Measurements from ENCODE around the gene FRS2. TPM values are rescaled to one million over a fixed set of nuclear protein-coding genes. Genes with fewer than 3 reads are reported as not detected.

Gene FRS2
- total and polyA plus RNA-seq, 9 donors = 15.5 to 64.2 (median 43.2) TPM

GRCh38 chr12:69459477-69459876, 10.7 kb upstream of the FRS2 start:
- Histone ChIP-seq H3K9me3 (no peaks in the 10 kb centered on the region), H3K4me3 (no peak overlapping the region), H3K27me3 (no peaks in the 10 kb centered on the region), H3K36me3 (no peaks in the 10 kb centered on the region), H3K4me1 (ENCODE audit: insufficient read depth) (no peaks in the 10 kb centered on the region), H3K27ac (no peak overlapping the region)
- DNase-seq = no peak
- intact Hi-C loops (cut with DNase I) = no loop called here
- 81 to 90% (median 81%) methylated on average over 3 of the region's 3 CpGs for WGBS, 3 donors
- TF ChIP-seq EP300 (IDR thresholded peaks at IDR 0.05) (no peak), POLR2A (IDR thresholded peaks at IDR 0.05) (no peak), CTCF (IDR thresholded peaks at IDR 0.05) (no peak)

GRCh38 chr12:69464428-69464827, 5.8 kb upstream of the FRS2 start:
- TF ChIP-seq POLR2A (IDR thresholded peaks at IDR 0.05) (no peak), CTCF (IDR thresholded peaks at IDR 0.05) (no peak), EP300 (IDR thresholded peaks at IDR 0.05) (no peak)
- Histone ChIP-seq H3K27ac (no peak overlapping the region), H3K27me3 (no peaks in the 10 kb centered on the region), H3K9me3 (no peaks in the 10 kb centered on the region), H3K4me3 (no peak overlapping the region), H3K36me3 (no peaks in the 10 kb centered on the region), H3K4me1 (ENCODE audit: insufficient read depth) (no peaks in the 10 kb centered on the region)
- intact Hi-C loops (cut with DNase I) = loop anchor here in 1 of 4 donors (10.0 kb wide), 1 partner anchor 110 kb away; no protein-coding TSS in a partner anchor
- DNase-seq = no peak
- WGBS, 3 donors = 82 to 88% (median 85%) methylated on average over 1 of the region's 1 CpG

GRCh38 chr12:69466867-69467266, 3.3 kb upstream of the FRS2 start:
- Histone ChIP-seq H3K4me1 (ENCODE audit: insufficient read depth) (no peaks in the 10 kb centered on the region), H3K4me3 (no peak overlapping the region), H3K9me3 (no peaks in the 10 kb centered on the region), H3K36me3 (no peaks in the 10 kb centered on the region), H3K27me3 (no peaks in the 10 kb centered on the region), H3K27ac (no peak overlapping the region)
- no peak for TF ChIP-seq EP300 (IDR thresholded peaks at IDR 0.05)
- no peak for TF ChIP-seq POLR2A (IDR thresholded peaks at IDR 0.05)
- no peak for TF ChIP-seq CTCF (IDR thresholded peaks at IDR 0.05)
- WGBS, 3 donors = 87 to 91% (median 90%) methylated on average over 1 of the region's 1 CpG
- intact Hi-C loops (cut with DNase I) = loop anchor here in 1 of 4 donors (10.0 kb wide), 1 partner anchor 108 kb away; no protein-coding TSS in a partner anchor
- no peak for DNase-seq

GRCh38 chr12:69467366-69467765, 2.8 kb upstream of the FRS2 start:
- Histone ChIP-seq H3K27ac (no peak overlapping the region), H3K36me3 (no peaks in the 10 kb centered on the region), H3K4me3 (no peak overlapping the region), H3K4me1 (ENCODE audit: insufficient read depth) (peaks cover 2% of the 10 kb centered on the region), H3K27me3 (no peaks in the 10 kb centered on the region), H3K9me3 (no peaks in the 10 kb centered on the region)
- intact Hi-C loops (cut with DNase I) = loop anchor here in 1 of 4 donors (10.0 kb wide), 1 partner anchor 107 kb away; no protein-coding TSS in a partner anchor
- DNase-seq = no peak
- TF ChIP-seq POLR2A (IDR thresholded peaks at IDR 0.05) = no peak
- no peak for TF ChIP-seq CTCF (IDR thresholded peaks at IDR 0.05)
- no peak for TF ChIP-seq EP300 (IDR thresholded peaks at IDR 0.05)
- 68 to 78% (median 71%) methylated on average over 4 of the region's 4 CpGs for WGBS, 3 donors

Data from ovary (tissue), 9 donors.